Measurements from ENCODE around the gene VAMP2.

VAMP2 gene

GRCh38 chr17:8122924-8123694, 39.6 kb downstream of the VAMP2 start:
- peak; percentile 28 for DNase-seq

- DNase-seq: peak; percentile 45
Observed at GRCh38 chr17:8122422-8122923, 40.3 kb downstream of the VAMP2 start.

- DNase-seq: peak; percentile 63
Observed at GRCh38 chr17:8121681-8122421, 40.9 kb downstream of the VAMP2 start.

- DNase-seq: no peak
Observed at GRCh38 chr17:8121407-8121680, 41.4 kb downstream of the VAMP2 start.

- DNase-seq: peak; percentile 51
Observed at GRCh38 chr17:8120520-8121406, 42.0 kb downstream of the VAMP2 start.

GRCh38 chr17:8119581-8120519, 42.9 kb downstream of the VAMP2 start:
- peak; percentile 86 for DNase-seq

- DNase-seq: peak; percentile 64
Observed at GRCh38 chr17:8118769-8119580, 43.8 kb downstream of the VAMP2 start.

- DNase-seq: peak; percentile 50
Observed at GRCh38 chr17:8117980-8118768, 44.6 kb downstream of the VAMP2 start, which contains the start of gene ALOXE3. ALOXE3 (minus strand) TSS chr17:8118514; CDS start chr17:8117990, 524 bp downstream.

- DNase-seq: no peak
Observed at GRCh38 chr17:8117367-8117979, 45.3 kb downstream of the VAMP2 start.

- no peak for DNase-seq
Observed at GRCh38 chr17:8116776-8117175, 46.0 kb downstream of the VAMP2 start.

- DNase-seq: no peak
Observed at GRCh38 chr17:8110907-8111306, 51.8 kb downstream of the VAMP2 start.

- DNase-seq: no peak
Observed at GRCh38 chr17:8110456-8110804, 52.3 kb downstream of the VAMP2 start.

- DNase-seq: no peak
Observed at GRCh38 chr17:8109661-8110455, 52.9 kb downstream of the VAMP2 start.
